Measurements from ENCODE around the gene SPCS3.
"Not testable (repeated sequence)": the region's sequence is repeated elsewhere in the genome, so short reads cannot be mapped to it uniquely, and the experiment has no call there.

Gene SPCS3

DNA sequence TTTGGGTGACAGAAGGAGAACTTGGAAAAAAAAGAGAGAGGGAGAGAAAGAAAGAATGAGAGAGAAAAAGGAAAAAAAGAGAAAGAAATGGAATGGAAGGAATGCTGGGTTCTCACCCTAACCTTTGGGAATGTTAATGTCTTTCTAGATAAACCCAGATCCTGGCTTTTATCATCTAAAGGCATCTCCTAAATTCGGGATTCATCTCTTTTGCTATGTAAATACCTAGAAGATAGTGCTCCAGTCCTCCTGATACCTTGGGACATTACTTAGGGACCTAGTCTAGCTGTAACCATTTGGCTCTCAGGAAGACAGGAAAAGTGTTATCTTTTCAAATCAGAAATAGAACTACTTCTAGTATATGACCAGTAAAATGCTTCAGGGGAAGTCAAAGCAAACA, 15.8 kb upstream of the SPCS3 start:
- FAIRE-seq (no peak), DNase-seq (ENCODE audit: low spot score) (no peak)

DNA sequence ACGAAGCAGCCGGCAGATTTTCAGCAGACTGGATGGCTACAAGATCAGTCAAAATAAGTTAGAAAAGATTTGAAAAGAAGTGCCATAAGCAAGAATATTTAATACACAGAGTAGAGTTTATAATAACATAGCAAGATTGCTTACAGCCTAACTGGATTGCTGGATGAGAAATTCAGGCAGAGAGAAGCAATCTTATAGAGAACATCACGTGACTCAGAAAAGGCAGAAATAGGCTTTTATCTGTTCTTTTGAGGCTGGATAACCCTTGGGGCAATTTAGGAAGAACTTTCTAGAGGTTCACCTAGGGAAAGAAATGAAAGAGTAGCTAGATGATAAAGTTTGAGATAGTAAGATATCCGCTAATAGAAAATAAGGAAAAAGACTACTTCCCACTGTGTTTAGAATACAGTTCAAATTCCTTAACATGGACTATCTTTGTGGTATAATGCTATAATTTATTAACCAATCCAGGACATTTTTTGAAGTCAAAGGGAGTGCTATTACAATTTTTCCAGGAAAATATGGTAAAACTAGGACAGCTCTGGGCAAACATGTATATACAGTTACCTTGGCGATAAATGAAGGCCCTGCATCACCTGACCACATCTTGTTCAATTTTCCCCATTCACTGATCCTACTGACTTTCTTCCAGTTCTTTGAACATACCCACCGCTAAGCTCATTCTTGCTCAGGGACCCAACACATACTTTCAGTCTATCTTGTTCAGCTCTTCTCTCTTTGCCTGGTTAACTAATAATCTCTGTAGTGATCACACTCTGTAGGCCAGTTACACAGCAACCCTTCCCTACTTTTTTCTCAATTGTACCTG, 12.7 kb upstream of the SPCS3 start:
- FAIRE-seq: peak; percentile 80

DNA sequence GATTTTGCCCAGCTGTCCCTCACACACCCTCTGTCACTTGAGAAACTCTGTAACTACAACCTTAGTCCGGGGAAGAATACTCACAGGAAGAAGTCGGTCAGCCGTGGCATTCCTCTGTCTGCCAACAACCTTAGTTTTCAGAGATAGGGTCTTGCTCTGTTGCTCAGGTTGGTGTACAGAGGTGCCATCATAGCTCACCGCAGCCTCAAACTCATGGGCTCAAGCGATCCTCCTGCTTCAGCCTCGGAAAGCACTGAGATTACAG, 12.2 kb upstream of the SPCS3 start:
- FAIRE-seq (no peak), DNase-seq (ENCODE audit: low spot score) (peak; percentile 60)

More for the DNA sequence above, 12.7 kb upstream of the SPCS3 start:
- DNase-seq (ENCODE audit: low spot score): peak; percentile 66

DNA sequence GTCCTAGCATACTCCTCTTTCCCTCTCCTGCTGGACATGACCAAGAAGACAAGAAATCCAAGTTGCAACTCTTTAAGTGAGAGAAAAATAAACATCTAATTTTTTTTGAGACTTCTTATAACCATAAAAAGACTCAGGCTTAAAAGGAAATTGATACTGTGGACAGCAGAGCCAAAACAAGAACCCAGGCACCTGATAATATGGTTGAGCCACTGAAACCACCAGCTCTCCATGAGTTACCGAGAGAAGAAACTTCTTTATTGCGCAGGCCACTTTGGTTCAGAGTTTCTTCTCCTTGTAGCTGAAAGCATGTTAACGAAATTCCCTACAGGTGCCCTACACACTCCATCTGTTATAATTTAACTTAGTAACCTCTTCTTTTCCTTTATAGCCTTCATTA, 11.3 kb upstream of the SPCS3 start:
- FAIRE-seq: no peak
- DNase-seq (ENCODE audit: low spot score): no peak

DNA sequence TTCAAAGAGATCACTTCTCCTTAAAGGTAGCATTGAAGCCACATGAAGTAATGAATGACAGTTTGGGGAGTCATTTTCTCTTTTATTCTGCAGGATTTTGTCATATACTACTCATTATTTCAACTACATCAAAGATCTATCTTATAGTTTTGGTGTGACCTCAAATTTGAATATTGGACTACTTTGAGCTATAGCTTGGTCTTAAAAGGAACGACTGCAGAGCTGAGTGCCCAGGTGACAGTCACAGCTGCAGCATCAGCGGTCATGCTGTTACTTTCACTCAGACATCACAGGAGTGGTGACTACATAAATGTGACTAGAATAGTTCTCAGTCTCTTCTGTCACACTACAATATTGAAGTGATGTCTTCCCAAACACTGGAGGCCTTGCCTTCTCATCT, 10.7 kb upstream of the SPCS3 start:
- no peak for DNase-seq (ENCODE audit: low spot score)

DNA sequence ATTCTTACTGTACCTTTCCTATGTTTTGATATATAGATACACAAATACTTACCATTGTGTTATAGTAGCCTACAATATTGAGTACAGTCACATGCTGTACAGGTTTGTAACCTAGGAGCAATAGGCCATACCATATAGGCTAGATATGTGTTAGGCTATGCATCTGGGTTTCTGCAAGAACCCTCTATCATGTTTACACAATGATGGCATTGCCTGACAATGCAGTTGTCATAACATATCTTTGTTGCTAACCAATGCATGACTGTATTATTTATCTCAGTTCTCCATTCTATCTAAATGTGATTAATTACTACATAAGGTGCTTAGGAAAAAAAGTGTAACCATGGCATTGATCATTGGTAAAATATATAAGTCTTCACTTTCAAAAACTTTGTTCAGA, 10.0 kb upstream of the SPCS3 start:
- FAIRE-seq: no peak
- no peak for DNase-seq (ENCODE audit: low spot score)

More for the DNA sequence above, 10.7 kb upstream of the SPCS3 start:
- FAIRE-seq: no peak

DNA sequence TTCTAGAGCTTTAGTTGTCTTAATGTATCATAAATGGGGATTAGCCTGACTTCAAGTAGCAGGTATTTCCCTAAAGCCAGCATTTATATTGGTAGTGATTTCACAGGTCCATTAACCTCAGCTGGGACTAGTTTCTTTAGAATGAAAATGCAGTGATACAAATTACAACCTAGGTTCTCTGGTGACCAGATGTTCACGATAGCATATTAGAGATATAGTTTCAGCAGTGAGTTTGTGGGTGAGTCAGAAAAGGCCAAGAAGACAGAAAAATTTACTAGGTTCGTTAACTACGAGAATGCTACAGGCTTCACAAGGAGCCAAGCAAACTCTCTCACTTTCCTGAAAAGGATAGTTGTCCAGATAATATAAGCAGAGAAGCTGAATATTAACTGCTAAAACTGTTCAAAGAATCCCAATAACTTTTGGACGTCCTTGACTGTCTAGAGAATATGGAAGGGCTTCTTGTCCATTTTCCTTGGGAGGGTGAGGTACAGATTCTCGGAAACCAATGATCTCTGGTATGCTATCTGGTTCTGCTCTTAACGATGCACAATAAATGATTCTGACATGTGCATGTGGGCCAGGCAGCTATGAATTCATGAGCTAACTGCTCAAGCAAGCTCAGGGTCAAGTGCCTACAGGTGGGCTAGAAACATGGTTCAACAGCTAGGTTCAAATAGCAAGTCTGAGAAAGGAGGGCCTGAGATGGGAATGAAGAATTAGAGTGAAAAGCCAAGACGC, 6.0 kb upstream of the SPCS3 start:
- DNase-seq (ENCODE audit: low spot score): no peak

DNA sequence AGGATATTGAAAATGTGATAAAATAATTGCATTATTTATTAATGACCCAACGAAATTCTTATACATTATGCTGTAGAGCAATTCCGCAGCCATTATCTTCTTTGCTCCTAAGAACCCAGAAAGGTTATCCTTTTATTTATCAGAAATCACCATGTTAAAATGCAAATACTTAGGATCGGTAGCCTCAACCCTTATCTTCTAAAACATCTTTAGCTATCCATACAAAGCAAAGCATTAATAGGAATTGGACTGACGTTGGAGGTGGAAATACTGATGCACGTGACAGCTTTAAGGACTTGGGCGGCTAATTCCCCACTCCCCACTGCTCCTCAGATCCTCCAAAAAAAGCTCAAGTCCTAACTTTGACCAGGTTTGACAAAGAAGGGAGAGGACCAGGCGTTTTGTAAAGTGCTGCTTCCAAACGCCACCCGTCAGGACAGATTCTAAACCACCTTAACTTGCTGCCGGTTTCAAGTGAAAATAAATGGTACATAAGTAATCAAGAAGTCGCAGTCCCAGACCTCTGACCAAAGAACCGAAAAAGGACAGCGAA, 539 bp upstream of the SPCS3 start:
- DNase-seq (ENCODE audit: low spot score): no peak
- FAIRE-seq: no peak

More for the DNA sequence above, 6.0 kb upstream of the SPCS3 start:
- no peak for FAIRE-seq

DNA sequence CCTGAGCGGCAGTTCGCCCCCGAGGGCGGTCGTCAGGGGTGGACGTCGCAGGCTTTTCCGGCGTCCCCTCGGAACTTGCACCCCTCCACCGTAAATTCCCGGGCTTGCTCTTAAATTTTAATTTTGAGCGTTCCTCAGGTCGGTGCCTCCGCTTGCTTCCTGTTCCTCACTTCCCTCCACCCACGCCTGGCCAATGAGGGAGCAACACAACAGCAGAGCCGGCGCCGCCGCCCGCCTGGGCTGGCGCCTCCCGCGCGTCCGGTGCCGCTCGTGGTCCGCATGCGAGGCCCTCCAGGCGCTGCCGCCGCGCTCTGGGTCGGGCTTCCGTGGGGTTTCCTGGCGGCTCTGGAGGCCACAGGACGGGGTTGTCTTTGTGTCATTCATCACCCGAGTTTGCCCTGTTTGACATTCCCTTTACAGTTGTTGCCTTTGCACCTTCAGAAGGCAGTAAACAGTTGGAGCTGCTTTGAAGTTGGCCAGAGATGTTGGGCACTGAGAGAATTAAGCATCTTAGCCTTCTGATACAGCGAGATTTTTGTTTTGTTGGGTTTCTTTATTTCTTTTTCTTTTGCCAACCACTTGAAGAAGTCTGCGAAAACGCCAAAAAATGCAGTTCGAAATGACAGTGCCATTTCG, 692 bp downstream of the SPCS3 start:
- peak; percentile 55 for DNase-seq (ENCODE audit: low spot score)
- no peak for FAIRE-seq

DNA sequence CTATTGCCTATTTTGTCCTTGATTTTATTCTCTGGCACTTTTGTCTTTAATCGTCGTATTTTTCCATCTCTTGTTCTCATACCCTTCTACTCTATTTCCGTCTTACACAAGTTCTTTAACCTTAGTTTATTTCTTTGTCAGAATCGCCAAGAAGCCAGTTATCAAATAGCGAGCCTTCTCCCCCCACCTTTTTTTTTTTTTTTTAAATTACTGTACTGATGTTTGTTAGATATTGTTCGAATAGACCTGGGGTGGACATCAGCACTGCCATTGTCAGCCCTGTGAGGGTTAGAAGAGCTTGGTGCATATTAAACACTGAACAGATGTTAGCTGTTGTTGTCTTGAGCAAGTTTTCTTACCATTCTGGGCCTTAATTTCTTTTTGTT, 1.2 kb downstream of the SPCS3 start:
- DNase-seq (ENCODE audit: low spot score) (no peak), FAIRE-seq (no peak)

DNA sequence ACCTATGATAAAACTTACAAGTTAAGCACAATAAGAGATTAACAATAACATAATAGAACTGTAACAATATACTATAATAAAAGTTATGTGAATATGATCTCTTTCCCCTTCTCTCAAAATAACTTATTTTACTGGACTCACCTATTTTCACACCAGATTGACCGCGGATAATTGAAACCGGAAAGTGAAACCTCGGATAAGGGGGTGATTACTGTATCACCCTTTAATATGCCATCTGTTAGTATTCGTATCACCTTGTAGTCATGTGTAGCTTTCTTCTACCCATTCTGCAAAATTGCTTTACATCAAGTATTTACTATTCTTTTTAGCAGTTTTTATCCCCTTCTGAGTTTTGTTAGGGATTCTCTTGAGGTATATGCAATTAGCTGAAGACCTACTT, 1.8 kb downstream of the SPCS3 start:
- DNase-seq (ENCODE audit: low spot score): no peak
- no peak for FAIRE-seq

DNA sequence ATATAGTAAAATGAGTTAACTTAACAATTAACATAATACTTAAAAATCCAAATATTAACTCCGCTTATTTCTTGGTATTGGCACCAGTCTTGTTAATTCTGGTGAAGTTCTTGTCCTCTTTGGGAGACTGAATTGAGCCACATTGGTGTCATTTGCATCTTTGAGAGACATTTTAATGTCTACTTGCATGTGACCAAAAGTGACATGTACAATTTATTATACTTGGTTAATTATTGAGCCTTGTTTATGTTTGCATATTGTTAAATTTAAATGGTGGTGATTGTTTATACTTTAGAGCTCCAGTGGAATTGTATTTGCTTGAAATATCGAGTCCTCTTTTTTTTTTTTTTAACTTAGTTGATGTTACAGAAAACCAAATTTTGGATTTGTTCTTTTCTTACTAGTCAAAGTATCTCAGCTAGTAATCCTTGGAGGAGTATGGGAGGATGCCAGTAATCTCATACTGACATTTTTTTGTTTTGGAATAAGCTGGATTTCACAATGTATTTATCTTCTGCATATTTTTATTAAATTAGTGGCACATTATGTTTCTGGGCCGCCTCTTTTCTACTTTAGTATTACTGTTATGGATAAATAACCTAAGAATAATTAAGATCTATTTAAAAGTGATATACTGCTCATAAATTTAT, 3.9 kb downstream of the SPCS3 start:
- DNase-seq (ENCODE audit: low spot score): no peak
- FAIRE-seq: no peak

DNA sequence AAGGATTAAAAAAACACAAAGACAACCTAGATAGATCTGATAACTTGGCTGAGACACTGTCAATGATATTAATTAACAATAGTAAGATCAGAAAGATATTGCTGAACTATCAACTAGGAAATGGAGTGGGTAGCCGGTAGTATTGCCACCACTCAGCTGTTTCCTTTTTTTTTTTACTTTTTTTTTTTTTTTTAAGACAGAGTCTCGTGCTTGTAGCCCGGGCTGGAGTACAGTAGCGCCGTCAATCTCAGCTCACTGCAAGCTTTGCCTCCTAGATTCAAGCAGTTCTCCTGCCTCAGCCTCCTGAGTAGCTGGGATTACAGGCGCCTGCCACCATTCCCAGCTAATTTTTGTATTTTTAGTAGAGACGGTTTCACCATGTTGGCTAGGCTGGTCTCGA, 5.1 kb downstream of the SPCS3 start:
- not testable (repeated sequence) for FAIRE-seq; DNase-seq (ENCODE audit: low spot score)

DNA sequence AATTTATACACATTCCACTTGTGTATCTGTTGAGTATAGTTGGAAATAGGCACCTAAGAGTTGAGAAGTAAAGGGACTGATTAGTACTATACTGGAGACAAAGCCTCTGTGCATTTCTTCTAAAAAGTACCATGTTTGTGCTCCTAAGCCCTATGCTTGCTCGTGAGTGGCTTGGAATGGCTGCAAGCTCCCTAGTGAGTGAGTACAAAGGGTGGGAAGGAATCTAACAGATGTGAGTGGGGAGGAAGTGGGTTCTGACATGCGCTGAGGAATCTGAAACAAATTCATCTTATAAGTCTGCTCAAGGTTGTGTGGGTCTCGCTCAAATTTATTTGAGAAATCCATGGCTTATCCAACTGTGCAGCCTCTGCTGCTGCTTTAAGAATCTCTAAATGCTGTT, 13.3 kb downstream of the SPCS3 start:
- DNase-seq (ENCODE audit: low spot score) (no peak), FAIRE-seq (no peak)

DNA sequence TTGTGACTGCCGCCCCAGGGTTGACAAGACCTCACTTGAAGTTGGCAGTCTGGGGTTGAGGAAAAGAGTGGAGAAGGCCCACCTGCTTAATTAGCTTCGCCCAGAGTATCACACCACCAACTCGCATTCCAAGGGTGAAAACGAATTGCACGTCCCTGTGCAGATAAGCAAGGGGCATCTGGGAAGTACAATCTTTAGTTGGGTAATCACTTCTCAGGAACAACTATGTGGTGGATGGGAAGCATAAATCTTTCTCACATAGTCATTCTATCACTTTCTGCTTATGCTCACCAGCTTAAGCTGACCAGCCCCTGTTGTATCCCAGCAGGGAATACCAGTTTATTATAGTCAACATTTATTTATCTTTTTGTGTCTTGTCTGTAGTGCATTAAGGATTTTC, 14.3 kb downstream of the SPCS3 start:
- FAIRE-seq: no peak
- DNase-seq (ENCODE audit: low spot score): no peak

DNA sequence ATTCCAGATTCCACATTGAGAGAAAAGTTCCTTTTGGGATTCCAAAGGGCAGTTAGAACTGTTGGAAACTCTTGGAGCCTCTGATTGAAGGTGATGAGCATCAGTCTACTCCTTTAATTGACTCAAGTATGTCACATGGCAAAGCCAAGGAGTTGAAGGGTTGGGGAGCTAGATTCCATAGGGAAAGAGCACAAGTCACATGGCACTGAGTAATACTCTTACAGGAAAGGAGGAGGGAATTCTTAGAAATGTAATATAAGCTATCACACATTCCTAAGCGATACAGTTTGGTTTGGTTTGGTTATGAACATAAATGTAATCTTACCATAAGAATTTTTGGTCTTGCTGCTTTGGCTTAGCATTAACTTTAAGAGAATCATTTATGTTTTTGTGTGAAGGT, 15.7 kb downstream of the SPCS3 start:
- FAIRE-seq: no peak
- peak; percentile 11 for DNase-seq (ENCODE audit: low spot score)

DNA sequence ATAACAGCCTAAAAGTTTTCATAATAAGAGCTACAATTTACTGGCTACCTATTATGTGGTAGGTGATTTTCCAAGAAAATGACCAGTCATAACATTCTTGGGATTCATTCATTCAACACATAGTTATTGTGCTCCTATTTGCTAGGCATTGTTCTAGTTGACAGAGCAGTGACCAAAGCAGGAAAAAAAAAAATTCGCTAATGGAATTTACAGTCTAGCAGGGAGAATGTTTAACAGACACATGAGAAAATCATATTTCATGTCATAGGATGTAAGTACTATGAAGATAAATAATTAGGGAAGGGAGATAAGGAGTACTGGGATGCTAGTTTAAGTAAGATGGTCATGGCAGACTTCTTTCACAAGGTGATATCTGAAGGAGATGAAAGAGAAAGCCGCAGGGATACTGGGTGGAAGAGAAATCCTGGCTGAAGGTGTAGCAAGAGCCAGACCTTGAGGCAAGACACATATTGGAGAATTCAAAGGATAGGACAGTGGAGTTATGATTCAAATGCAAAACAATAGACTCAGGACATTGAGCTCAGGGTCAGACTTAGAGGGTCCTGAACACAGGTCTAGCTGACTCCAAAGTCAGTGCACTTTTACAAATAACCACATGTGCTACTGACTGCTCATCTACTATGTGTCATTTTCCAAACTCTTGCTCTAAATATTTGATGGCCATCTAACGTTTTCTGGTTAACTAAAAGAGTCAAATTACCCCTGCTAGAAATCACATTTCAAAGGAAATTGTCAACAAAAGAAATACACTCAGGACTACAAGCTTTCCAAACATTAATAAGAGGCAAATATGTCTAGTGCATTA, 20.4 kb downstream of the SPCS3 start:
- peak; percentile 59 for FAIRE-seq
- peak; percentile 45 for DNase-seq (ENCODE audit: low spot score)

DNA sequence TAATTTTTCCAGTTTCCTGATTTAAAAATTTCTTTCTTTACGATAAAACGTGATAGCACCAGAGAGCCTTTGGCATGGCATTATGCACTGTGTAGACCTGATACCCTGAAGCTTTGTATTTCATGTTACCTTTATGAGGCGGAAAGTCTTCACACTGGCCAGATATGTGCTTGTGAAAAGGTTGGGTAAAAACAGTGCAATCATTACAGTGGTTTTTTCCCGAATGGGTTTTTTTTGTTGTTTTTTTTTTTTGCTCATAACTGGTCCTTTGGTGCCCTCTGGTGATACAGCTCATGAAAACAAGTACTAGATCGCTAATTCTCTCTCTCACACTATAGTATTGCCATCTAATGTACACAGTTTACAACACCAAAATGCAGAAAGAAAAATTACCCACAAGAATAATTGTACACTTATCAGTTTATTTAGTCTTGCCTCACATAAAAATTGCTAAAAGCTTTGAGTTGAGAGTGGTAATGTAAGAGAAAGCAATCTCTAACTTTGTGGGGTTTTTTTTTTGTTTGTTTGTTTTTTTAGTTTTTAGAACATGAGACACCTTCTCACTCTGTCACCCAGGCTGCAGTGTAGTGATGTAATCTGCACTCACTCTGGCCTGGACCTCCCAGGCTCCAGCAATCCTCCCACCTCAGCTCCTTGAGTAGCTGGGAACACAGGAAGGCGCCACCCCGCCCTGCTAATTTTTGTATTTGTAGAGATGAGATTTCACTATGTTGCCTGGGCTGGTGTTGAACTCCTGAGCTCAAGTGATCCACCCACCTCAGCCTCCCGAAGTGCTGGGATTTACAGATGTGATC, 21.3 kb downstream of the SPCS3 start:
- DNase-seq (ENCODE audit: low spot score): peak; percentile 16
- peak; percentile 42 for FAIRE-seq

DNA sequence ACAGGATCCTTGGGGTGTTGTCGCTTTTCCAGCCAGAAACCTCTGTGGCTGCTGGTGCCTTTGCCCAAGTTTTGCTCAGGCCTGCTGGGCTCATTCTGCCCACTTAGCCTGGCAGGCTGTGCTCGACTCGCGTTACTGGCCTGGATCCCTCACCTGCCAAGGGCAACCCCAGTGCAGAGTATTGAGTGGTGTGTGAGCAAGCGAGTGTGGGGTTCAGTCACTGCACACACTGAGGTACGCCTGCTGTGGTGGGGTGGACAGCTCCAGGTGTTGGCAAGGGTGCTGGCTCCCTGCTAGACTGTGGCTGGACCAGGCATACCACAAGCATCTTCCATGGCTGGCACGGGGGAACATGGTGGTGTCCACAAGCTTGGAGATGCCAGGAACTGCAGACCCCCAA, 22.6 kb downstream of the SPCS3 start:
- DNase-seq (ENCODE audit: low spot score) (no peak), FAIRE-seq (no peak)

DNA sequence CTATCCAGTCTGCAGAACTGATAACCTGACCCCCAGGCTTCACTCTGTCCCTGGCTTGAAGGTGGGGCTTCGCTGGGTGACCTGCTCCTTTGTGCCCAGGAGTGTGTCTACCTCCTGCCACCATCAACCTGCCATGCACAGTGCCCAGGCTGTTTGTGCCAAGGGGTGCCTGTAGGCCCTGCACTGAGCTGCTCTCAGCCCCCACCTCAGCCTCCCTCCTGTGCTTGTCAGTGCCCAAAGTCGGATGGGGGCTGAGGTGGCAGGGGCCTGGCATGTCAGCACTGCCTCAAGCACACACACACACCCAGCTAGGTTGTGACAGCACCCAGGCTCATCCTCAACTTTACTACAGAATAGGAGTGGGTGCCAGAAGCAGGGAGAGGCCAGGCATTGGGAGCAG, 23.5 kb downstream of the SPCS3 start:
- no peak for FAIRE-seq
- DNase-seq (ENCODE audit: low spot score): no peak

Data from RCC 7860 (cell line).